Inflammatory macrophage treated with lipopolysaccharide for 4 hours (primary cell): ENCODE results near the gene C1QL1.
A peak's percentile ranks its signal among the peaks of the same experiment; 100 is the strongest.

Experiments
- DNase-seq: peaks from one replicate; pipeline ENCODE4 v3.0.0-alpha.2; 2020

Gene C1QL1

GRCh38 chr17:44928136-44928535 is 40.0 kb downstream of the C1QL1 start:
- DNase-seq: no peak

GRCh38 chr17:44927696-44928095 is 40.4 kb downstream of the C1QL1 start:
- DNase-seq: no peak

DNA sequence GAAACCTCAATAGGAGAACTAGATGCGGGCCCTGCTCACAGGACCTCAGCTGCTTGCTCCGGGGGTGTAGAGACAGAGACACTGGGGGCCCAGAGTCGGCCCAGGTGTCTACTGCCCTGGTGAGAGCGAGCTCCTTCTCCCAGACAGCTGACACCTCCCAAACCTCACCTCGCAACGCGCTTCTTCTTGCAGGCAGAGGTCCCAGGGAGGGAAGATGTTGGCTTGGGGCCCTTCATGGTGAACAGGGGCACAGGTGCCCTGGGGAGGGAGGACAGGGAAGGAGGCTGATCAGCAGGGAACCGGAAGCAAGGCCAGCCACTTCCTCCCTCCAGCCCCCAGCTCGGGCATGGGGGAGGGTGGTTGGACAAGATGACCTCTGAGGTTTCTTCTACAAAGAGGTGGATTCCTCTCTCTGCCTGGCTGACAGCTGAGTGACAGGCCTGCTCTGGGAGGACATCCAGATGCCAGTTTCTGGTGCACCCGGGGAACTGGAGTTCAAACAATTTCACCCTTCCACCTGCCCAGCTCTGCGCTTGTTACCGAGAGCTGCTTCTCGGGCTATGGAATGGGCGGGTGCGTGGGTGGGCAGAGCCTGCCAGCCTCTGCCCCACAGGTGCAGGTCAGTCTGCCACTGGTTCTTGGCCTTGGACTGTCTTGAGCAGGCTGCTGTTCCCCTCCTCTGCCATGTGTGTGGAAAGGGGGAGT is 41.1 kb downstream of the C1QL1 start:
- no peak for DNase-seq

DNA sequence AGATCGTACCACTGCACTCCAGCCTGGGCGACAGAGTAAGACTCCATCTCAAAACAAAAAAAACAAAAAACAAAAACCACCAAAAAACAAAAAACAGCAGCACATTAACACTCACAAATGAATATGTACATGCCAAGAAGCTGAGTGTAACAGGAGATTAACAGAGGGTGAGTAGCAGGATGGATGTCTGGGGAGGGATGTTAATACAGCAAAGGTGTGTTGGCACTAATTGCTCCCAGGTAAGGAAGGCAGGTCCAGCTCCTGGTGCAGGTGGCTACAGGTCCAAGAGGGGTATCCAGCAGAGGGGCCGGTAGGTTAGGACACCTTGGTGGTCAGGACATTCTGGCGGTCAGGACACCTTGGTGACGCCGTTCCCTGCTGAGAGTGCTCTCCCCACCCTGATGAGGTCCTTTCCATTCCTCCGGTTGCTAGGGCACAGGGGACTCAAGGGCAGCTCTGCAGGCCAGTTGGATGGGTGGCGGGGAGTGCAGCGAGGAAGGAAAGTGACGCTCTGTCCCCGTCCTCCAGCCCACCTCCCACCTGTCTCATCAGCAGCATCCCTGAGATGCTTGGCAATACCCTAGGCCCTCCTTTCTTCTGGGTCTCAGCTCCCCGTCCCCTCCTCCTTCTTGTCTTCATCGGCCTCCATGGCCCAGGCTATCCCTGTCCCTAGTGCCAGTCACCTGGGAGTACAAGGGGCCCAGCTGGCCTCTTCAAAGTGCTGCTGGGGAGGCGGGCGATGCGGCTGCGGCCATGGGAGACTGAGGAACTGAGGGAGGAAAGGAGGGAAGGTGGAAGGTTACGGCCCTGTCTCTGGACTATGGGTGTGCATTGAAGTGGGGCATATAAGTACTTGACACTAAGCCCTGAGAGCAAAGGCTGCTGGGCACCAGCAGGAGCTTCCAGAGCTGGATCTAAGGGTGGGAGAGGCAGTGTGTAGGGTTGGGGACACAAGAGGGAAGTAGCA is 42.1 kb downstream of the C1QL1 start:
- no peak for DNase-seq

- no peak for DNase-seq
Measured at GRCh38 chr17:44924107-44924544, 44.0 kb downstream of the C1QL1 start.

- no peak for DNase-seq
Measured at GRCh38 chr17:44922746-44923470, 45.2 kb downstream of the C1QL1 start.

DNA sequence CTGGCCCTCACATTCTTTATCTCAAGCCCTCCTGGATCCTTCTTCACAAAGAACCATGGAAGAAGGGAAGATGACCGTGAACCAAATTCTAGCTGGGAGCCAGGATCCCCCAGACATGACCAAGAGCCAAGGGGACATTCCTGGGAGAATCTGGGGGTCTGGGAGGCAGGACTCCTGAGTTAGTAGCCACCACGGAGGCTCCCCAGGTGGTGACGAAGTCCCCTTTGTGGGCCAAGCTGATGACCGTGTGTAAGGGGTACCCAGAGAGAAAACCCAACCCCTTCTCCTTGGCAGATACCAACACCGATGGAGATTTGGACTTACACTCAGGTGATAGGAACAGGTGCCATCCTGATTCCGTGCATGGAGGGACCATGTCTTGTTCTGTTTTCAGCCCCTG is 46.0 kb downstream of the C1QL1 start:
- DNase-seq: no peak

DNA sequence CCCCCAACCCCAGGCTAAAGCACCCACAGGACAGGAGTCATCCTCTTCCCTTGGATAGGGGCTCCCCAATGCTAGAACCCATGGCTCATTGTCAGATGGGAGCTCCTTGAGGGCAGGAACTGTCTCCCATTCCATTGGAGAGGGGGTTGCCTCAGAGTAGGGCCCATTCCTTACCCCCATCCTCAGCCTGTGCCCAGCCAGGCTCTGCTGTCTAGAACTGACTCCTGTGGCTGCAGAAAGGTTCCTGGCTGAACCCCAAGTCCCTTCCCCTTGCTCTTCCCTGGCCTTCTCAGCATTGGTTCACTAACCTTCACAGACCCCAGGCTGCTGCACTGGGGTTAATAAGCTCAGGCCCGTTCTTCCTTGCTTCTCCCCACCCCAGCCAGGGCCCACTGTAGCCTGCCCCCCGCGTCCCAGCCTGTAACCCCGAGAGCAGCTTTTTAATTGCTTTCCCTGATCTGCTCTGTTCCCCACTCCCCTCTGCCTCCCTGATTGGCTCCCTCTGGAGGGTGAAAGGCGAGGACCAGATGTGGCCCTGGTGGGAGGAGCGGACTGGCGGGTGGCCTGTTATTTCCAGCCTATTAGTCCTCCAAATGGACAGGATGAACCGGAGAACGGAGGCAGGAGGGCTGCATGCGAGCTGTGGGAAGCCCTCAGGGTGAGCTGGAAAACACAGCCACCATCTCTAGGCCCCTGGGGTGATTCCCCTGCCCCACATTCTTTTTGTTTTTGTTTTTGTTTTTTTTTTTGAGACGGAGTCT is 46.8 kb downstream of the C1QL1 start:
- no peak for DNase-seq

- no peak for DNase-seq
Measured at GRCh38 chr17:44920565-44920940, 47.5 kb downstream of the C1QL1 start.

DNA sequence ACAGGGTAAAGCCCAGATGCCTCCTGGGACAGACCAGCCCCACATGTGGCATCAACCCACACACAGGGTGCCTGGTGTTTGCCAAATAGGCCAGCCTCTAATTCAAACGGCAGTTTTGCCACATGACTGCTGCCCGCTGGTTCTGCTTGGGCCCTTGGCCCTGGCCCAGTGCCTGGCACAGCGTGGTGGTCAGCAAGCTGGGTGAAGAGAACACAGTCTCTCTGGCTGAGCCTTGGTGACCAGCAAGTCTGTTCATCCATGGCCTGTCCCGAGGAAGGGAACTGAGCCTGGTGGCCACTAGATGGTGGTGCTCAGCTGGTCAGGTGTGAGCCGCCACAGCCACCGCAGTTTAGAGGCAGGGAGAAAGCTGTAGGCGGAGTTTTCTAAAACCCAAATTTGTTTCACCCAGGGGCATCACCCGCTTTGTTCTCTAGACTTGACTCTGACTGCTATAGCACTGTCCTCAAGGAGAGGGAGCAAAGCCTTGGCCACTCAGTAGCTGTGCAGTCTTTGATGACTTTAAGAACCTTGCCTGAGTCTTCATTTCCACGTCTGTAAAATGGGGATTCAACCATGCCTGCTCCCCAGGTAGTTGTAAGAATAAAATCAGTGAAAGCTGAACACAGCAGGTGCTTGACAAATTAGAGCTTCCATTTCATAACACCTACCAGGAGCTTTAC is 48.1 kb downstream of the C1QL1 start:
- peak; percentile 78 for DNase-seq

GRCh38 chr17:44919411-44919810 is 48.7 kb downstream of the C1QL1 start:
- no peak for DNase-seq

- DNase-seq: no peak
Measured at GRCh38 chr17:44918006-44918405, 50.1 kb downstream of the C1QL1 start.

- DNase-seq: no peak
Measured at GRCh38 chr17:44917456-44917855, 50.6 kb downstream of the C1QL1 start.

GRCh38 chr17:44916781-44917241 is 51.3 kb downstream of the C1QL1 start:
- DNase-seq: no peak

DNA sequence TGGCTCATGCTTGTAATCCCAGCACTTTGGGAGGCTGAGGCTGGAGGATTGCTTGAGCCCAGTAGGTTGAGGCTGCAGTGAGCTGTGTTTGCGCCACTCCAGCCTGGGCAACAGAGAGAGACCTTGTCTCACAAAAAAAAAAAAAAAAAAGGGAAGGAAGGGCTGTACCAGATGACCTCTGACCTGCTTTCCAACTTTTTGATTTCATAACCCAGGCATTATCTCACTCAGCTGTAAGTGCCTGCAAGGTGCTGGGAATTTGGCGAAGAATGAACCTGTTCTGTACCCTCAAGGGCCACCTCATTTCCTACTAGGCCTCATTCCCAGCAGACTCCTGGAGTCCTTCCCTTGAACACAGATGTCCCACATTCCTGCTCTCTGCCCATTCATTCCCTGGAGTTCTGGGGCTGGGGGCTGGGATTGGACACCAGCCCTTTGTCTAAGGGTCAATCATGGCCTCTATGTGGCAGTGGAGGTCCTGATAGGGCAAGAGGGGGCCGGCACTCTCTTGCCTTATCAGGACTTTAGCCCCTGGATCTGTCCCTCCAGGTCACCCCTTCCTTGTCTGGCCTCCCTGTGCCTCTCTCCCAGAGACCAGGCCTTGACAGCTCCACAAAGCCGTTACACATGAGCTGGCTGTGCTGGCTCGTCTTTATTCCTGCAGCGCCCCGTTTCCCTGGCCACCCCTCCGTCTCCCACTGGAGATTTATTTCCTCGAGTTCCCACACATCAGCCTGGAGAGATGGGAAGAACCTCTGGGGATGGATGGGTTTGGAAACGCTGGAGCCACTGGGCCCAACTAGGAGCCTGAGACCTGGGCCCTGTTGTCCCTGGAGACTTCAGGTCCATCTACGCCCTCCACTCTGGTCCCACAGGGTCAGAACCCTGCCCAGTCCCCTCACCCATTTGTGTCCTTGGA is 52.0 kb downstream of the C1QL1 start:
- DNase-seq: peak; percentile 73

DNA sequence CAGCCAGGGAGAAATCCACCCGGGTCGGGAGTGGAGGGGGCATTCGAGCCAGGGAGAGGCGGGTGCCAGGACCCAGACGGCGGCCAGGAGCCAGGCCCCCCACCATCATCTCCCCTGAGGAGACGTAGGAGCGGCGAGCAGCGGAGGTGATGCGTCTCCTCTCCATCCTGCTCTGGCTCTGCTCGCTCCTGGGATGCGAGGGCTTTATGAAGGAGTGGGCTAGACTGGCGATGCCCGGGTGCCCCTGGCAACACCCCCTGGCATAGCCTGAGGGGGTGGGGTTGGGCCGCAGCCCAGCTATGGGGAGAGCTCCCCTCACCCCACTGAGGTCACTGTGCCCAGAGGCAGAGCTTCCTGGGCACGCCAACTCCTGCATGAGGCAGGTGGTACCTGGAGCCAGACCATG is 52.8 kb downstream of the C1QL1 start, which contains the start of gene GFAP:
GFAP (minus strand) TSS at position 180 of the 406 bp plus-strand sequence; CDS start at position 166, 14 bp downstream.
- DNase-seq: no peak

DNA sequence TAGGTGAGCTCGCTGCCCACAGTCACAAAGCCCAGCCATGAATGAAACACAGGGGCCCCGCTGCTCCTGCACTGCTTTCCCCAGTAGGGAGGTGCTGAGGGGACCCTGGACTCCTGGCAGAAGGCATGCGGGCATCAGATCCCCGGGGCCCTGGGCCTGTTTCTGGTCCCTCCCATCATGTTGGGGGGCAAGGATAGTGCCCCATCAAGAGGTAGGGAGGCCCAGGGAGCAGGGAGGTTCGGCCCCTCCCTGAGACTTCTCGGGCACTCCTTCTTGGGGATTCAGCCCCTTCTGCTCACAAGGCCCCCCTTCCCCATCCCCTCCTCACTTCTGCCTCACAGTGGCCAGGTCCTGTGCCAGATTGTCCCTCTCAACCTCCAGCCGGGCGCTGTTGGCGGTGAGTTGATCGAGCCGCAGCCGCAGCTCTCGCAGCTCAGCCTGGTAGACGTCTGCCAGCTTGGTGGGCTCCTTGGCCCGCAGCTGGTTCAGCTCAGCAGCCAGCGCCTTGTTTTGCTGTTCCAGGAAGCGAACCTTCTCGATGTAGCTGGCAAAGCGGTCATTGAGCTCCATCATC is 53.3 kb downstream of the C1QL1 start:
- no peak for DNase-seq

GRCh38 chr17:44914148-44914547 is 54.0 kb downstream of the C1QL1 start:
- no peak for DNase-seq

GRCh38 chr17:44913676-44914075 is 54.4 kb downstream of the C1QL1 start:
- no peak for DNase-seq
